ENCODE data around the gene STK32A.

Gene STK32A

GRCh38 chr5:147390654-147391225 is 155.9 kb downstream of the STK32A start:
- DNase-seq (ENCODE audit: extremely low read depth, low read depth): no peak
- TF ChIP-seq, protein P1, sequence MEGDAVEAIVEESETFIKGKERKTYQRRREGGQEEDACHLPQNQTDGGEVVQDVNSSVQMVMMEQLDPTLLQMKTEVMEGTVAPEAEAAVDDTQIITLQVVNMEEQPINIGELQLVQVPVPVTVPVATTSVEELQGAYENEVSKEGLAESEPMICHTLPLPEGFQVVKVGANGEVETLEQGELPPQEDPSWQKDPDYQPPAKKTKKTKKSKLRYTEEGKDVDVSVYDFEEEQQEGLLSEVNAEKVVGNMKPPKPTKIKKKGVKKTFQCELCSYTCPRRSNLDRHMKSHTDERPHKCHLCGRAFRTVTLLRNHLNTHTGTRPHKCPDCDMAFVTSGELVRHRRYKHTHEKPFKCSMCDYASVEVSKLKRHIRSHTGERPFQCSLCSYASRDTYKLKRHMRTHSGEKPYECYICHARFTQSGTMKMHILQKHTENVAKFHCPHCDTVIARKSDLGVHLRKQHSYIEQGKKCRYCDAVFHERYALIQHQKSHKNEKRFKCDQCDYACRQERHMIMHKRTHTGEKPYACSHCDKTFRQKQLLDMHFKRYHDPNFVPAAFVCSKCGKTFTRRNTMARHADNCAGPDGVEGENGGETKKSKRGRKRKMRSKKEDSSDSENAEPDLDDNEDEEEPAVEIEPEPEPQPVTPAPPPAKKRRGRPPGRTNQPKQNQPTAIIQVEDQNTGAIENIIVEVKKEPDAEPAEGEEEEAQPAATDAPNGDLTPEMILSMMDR (IDR thresholded peaks at IDR 0.05; ENCODE audit: low read depth, low read length): no peak

- TF ChIP-seq, protein P1 (IDR thresholded peaks at IDR 0.05; ENCODE audit: low read depth, low read length): peak; percentile 48
- DNase-seq (ENCODE audit: extremely low read depth, low read depth): peak; percentile 23
Measured at GRCh38 chr5:147391781-147392180, 157.0 kb downstream of the STK32A start.

DNA sequence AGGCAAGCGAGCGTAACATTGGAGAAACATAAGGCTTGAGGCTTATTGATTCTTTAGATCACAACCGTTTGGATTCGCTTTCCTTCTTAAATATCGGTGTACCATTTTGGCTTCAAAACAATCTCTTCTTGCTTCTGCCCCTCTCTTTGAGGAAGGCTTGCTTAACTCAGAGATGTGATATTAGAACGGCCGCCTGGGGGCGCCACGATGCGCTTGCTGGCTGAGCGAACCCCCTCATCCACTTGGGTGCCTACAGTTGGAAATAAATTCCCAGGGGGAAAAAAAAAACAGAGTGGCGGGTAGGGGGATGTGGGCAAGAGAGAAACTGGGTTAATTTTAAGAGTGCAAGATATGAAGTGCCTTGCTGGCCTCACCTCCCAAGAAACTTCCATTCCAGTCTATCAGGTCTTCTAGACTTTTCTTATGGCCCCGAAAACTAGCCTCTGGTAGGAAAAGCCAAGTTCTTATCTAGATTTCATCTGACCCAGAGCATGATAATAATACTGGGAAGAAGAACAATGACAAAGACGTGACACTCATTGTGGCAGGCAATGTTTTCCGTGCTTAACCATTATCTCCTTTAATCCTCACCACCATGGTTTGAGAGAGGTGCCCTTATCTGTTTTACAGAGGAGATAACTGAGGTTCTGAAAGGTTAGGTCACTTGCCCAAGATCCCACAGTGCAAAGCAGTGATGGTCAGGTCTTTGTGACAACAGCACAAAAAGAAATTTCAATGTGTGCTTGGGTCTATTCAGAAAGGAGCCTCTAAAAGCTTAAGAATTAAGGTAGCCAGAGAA is 159.2 kb downstream of the STK32A start:
- TF ChIP-seq, protein P1 (IDR thresholded peaks at IDR 0.05; ENCODE audit: low read depth, low read length): peak; percentile 25

GRCh38 chr5:147396070-147396823 is 161.4 kb downstream of the STK32A start:
- no peak for DNase-seq (ENCODE audit: extremely low read depth, low read depth)
- TF ChIP-seq, protein P1 (IDR thresholded peaks at IDR 0.05; ENCODE audit: low read depth, low read length): no peak

More for the DNA sequence above, 159.2 kb downstream of the STK32A start:
- no peak for DNase-seq (ENCODE audit: extremely low read depth, low read depth)

GRCh38 chr5:147397616-147398015 is 162.8 kb downstream of the STK32A start:
- DNase-seq (ENCODE audit: extremely low read depth, low read depth): no peak
- TF ChIP-seq, protein P1 (IDR thresholded peaks at IDR 0.05; ENCODE audit: low read depth, low read length): no peak

GRCh38 chr5:147398860-147399259 is 164.0 kb downstream of the STK32A start:
- DNase-seq (ENCODE audit: extremely low read depth, low read depth): peak; percentile 92
- TF ChIP-seq, protein P1 (IDR thresholded peaks at IDR 0.05; ENCODE audit: low read depth, low read length): no peak

Data from AG09319 (cell line).